ENCODE measurements around the gene SERP2.

DNA sequence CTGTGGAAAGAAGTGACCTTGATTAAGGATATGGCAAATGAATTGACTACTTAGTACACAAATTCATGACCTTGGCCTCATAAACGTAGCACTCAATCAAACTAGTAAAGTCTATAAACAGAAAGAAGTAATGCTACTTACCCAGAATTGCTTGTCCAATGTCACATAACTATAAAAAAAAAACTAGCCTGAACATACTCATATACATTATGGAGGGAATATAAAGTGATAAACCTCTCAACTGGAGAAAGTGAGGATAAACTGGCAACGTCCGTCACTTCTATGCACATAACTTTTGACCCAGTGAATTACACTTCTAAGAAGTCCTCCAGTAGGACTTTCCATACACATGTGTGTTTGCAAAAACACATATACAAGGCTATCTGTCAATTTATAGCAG, 7.7 kb upstream of the SERP2 start:
- TF ChIP-seq, protein P1, sequence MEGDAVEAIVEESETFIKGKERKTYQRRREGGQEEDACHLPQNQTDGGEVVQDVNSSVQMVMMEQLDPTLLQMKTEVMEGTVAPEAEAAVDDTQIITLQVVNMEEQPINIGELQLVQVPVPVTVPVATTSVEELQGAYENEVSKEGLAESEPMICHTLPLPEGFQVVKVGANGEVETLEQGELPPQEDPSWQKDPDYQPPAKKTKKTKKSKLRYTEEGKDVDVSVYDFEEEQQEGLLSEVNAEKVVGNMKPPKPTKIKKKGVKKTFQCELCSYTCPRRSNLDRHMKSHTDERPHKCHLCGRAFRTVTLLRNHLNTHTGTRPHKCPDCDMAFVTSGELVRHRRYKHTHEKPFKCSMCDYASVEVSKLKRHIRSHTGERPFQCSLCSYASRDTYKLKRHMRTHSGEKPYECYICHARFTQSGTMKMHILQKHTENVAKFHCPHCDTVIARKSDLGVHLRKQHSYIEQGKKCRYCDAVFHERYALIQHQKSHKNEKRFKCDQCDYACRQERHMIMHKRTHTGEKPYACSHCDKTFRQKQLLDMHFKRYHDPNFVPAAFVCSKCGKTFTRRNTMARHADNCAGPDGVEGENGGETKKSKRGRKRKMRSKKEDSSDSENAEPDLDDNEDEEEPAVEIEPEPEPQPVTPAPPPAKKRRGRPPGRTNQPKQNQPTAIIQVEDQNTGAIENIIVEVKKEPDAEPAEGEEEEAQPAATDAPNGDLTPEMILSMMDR (IDR thresholded peaks at IDR 0.05) = no peak
- no peak for TF ChIP-seq POLR2AphosphoS5 (IDR thresholded peaks at IDR 0.05)

Measured in esophagus muscularis mucosa (tissue), 3 donors.